Nephron progenitor cell (in vitro differentiated cells): ENCODE measurements around the gene FMNL2.

Experiments used
- DNase-seq: peaks from one replicate; pipeline ENCODE4 v3.0.0; 2021
- H3K27ac Mint-ChIP-seq: 2 replicates; pipeline ENCODE4 v1.8.0; 2021; ENCODE audit warnings: mild to moderate bottlenecking, moderate library complexity, mixed read lengths
- H3K27me3 Mint-ChIP-seq: 2 replicates; pipeline ENCODE4 v1.8.0; 2021; ENCODE audit warnings: mild to moderate bottlenecking, low read depth, mixed read lengths; ENCODE audit not compliant: poor library complexity
- H3K36me3 Mint-ChIP-seq: 2 replicates; pipeline ENCODE4 v1.8.0; 2021; ENCODE audit warnings: low read depth, mixed read lengths
- H3K4me1 Mint-ChIP-seq: 2 replicates; pipeline ENCODE4 v1.8.0; 2021; ENCODE audit warnings: mixed read lengths
- H3K4me3 Mint-ChIP-seq: 2 replicates; pipeline ENCODE4 v1.8.0; 2021; ENCODE audit warnings: mild to moderate bottlenecking, moderate library complexity, mixed read lengths
- H3K9me3 Mint-ChIP-seq: 2 replicates; pipeline ENCODE4 v1.8.0; 2021; ENCODE audit warnings: mild to moderate bottlenecking, moderate library complexity, mixed read lengths
- TF ChIP-seq, protein P1 (sequence below): fragments of 200-600 bp; sonication (generic); IDR thresholded peaks from 2 replicates; pipeline ENCODE4 v1.5.0; 2021; ENCODE audit warnings: antibody characterized with exemption

FMNL2 gene

DNA sequence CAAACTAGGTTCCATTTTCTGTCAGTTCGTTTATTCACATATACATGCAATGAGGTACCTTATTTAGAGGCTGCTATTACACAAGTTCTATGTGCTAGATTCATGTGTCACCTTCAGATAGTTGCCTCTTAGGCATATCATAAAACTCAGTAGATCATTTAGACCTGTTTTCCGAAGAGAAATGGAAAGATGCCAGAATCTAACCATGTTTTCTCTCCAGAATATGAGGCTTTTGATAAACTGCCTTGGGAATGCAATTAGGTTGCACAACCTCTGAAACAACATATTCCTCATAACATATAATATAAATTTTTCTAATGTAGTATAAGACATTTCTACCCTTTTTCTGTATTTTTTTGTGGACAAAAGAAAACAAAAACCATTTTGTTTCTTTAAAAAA, 274.2 kb downstream of the FMNL2 start:
- no peak for DNase-seq
- TF ChIP-seq, protein P1, sequence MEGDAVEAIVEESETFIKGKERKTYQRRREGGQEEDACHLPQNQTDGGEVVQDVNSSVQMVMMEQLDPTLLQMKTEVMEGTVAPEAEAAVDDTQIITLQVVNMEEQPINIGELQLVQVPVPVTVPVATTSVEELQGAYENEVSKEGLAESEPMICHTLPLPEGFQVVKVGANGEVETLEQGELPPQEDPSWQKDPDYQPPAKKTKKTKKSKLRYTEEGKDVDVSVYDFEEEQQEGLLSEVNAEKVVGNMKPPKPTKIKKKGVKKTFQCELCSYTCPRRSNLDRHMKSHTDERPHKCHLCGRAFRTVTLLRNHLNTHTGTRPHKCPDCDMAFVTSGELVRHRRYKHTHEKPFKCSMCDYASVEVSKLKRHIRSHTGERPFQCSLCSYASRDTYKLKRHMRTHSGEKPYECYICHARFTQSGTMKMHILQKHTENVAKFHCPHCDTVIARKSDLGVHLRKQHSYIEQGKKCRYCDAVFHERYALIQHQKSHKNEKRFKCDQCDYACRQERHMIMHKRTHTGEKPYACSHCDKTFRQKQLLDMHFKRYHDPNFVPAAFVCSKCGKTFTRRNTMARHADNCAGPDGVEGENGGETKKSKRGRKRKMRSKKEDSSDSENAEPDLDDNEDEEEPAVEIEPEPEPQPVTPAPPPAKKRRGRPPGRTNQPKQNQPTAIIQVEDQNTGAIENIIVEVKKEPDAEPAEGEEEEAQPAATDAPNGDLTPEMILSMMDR = no peak

DNA sequence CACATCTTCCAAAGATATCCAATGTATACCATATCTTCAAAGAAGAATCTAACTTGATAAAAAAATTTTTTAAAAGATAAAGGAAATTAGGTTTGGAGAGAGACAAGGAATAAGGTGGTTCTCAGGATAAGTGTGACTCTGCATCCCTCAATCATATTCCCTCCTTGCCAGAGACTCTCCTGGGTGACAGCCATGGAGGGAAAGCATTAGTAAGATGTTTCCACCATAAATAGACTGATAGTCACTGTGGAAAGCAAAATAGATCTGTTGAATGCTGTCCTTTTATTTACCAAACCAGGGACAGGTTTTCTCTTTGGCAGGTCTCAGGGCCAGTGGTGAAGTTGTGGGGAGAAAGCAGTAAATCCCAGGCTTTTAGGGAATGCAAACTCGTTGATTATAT, 274.7 kb downstream of the FMNL2 start:
- Mint-ChIP-seq H3K4me3 (no peak overlapping the region), H3K4me1 (peaks cover 10% of the 10 kb centered on the region), H3K36me3 (peaks cover 49% of the 10 kb centered on the region), H3K27me3 (no peaks in the 10 kb centered on the region), H3K27ac (no peak overlapping the region), H3K9me3 (no peaks in the 10 kb centered on the region)
- no peak for DNase-seq
- TF ChIP-seq, protein P1 = no peak

More for the DNA sequence above, 274.2 kb downstream of the FMNL2 start:
- H3K9me3 Mint-ChIP-seq = no peaks in the 10 kb centered on the region
- H3K36me3 Mint-ChIP-seq = peaks cover 48% of the 10 kb centered on the region
- H3K27ac Mint-ChIP-seq = no peak overlapping the region
- H3K4me1 Mint-ChIP-seq = peaks cover 10% of the 10 kb centered on the region
- H3K27me3 Mint-ChIP-seq = no peaks in the 10 kb centered on the region
- H3K4me3 Mint-ChIP-seq = no peak overlapping the region

DNA sequence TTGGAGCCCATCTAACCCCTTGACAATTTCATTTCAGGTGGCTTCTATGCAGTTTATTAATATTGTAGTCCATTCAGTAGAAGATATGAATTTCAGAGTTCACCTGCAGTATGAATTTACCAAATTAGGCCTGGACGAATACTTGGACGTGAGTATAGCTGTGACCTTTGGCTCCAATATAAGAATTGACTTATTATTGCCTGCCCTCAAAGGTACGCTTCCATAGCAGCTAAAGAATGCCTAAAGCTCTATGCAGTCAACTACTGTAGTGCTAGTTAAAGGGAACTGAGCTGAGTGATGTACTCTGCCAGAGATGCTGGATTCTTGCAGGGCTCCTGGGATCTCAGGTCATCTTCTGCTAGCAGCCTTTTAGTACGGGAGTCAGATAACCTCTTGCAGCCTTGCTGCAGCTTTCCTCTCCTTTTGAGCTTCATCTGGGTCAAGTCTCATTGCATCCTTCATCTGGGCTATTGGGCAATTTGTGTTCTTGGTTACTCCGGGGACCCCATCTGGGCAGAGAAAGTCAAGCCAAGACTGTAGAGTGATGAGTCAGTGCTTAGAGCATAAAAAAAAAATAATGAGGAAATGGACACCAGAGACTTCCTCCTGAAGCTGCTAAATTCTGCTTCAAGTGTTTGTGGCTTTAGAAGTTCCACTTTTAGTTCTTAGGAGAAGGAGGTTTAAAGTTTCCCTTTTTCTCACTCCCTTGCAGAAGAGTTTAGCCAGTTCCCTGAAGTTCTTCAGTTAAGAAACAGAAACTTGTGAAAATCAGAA, 276.7 kb downstream of the FMNL2 start:
- H3K4me3 Mint-ChIP-seq = no peak overlapping the region
- H3K4me1 Mint-ChIP-seq = peaks cover 10% of the 10 kb centered on the region
- no peaks in the 10 kb centered on the region for H3K27me3 Mint-ChIP-seq
- TF ChIP-seq, protein P1 = no peak
- no peaks in the 10 kb centered on the region for H3K9me3 Mint-ChIP-seq
- H3K27ac Mint-ChIP-seq = no peak overlapping the region
- no peak for DNase-seq
- H3K36me3 Mint-ChIP-seq = peaks cover 60% of the 10 kb centered on the region

DNA sequence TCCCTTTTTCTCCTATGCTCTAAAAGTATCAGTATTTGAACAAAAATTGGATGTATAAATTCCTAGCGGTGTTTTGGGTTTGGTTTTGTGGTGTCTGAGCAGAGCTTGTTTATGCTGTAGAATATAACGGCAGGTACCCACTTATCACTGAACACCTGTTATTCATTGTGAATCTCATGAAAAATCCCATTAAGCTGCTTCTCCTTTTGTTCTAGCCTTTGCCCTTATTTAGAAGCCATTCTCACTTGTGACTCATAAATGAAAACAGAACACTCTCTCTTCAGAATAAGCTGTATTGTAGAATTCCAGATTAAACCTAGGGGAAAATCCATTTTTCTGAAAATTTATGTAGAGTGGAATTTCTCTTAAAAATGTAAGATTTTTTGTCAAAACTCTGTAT, 278.3 kb downstream of the FMNL2 start:
- H3K4me3 Mint-ChIP-seq = no peak overlapping the region
- peaks cover 5% of the 10 kb centered on the region for H3K4me1 Mint-ChIP-seq
- TF ChIP-seq, protein P1 = no peak
- no peaks in the 10 kb centered on the region for H3K27me3 Mint-ChIP-seq
- DNase-seq = no peak
- H3K27ac Mint-ChIP-seq = no peak overlapping the region
- H3K36me3 Mint-ChIP-seq = peaks cover 67% of the 10 kb centered on the region
- no peaks in the 10 kb centered on the region for H3K9me3 Mint-ChIP-seq

DNA sequence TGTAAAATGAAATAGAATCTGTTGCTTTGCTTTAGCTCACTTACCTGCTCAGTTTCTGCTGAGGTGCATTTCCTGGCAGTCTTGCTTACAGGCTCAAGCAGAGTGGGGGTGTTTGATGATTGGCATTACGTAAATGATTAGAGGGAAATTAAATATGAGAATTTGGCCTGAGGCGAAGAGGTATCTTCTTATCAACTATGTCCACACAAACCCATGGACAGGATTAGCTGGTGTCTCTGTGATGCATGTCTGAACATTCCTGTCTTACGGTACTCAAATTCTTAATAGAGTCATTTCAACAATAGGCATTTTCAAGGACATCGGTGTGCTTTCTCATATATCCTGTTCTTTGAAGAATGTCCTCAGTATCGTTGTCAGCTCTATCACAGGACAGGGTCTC, 280.2 kb downstream of the FMNL2 start:
- TF ChIP-seq, protein P1 = no peak
- Mint-ChIP-seq H3K9me3 (no peaks in the 10 kb centered on the region), H3K27ac (no peak overlapping the region), H3K4me3 (no peak overlapping the region), H3K27me3 (no peaks in the 10 kb centered on the region), H3K36me3 (peaks cover 80% of the 10 kb centered on the region), H3K4me1 (peaks cover 5% of the 10 kb centered on the region)
- DNase-seq = no peak
